IMR-90 (cell line): Measurements from ENCODE around the gene VPS33B. TPM values are rescaled to one million over a fixed set of nuclear protein-coding genes. Genes with fewer than 3 reads are reported as not detected.

Source experiments
- ATAC-seq: fragments of 200-7000 bp; cut with Tn5 transposase; 2 replicates; pipeline ENCODE4 v1.9.1; 2020; ENCODE audit warnings: low read depth, mild to moderate bottlenecking, moderate library complexity
- BruUV-seq: library from RNA; stranded (reverse); fragments of 400-500 nt; replicated peaks from 2 replicates; lab custom pipeline; 2021; lab: Mats Ljungman, UMichigan
- CTCF ChIA-PET: fragments of 300-600 bp; formaldehyde crosslinking; extraction: SDS; loops from one replicate; lab custom pipeline; 2021; ENCODE audit warnings: antibody characterized with exemption; lab: Yijun Ruan, JAX
- POLR2A ChIA-PET: fragments of 300-600 bp; sonication (Branson Sonifier 250); formaldehyde crosslinking; loops from one replicate; lab custom pipeline; 2022; ENCODE audit warnings: antibody characterized with exemption; ENCODE audit not compliant: unreplicated experiment; lab: Charles Lee
- DNase-seq: peaks from one replicate; pipeline ENCODE4 v3.0.0; 2013
- H2AFZ ChIP-seq: replicated peaks from 2 replicates; pipeline ENCODE3; 2013; ENCODE audit warnings: low read length, mild to moderate bottlenecking; ENCODE audit not compliant: poor library complexity
- H2AK5ac ChIP-seq: 2 replicates; pipeline ENCODE4 v1.6.1; 2013; ENCODE audit warnings: low read depth, low read length, inconsistent platforms
- H2AK9ac ChIP-seq: replicated peaks from 2 replicates; pipeline ENCODE3; 2013; ENCODE audit warnings: mild to moderate bottlenecking, low read depth, low read length, moderate library complexity; ENCODE audit not compliant: poor library complexity
- H2BK120ac ChIP-seq: 2 replicates; pipeline ENCODE4 v1.6.1; 2013; ENCODE audit warnings: low read depth, low read length, inconsistent platforms
- H2BK15ac ChIP-seq: 3 replicates; pipeline ENCODE4 v1.6.1; 2013; ENCODE audit warnings: low read depth, low read length, inconsistent platforms
- H2BK20ac ChIP-seq: 2 replicates; pipeline ENCODE4 v1.6.1; 2013; ENCODE audit warnings: low read depth, mild to moderate bottlenecking, inconsistent platforms, low read length, moderate library complexity
- H2BK5ac ChIP-seq: 2 replicates; pipeline ENCODE4 v1.6.1; 2013; ENCODE audit warnings: mild to moderate bottlenecking, low read depth, low read length, inconsistent platforms; ENCODE audit not compliant: poor library complexity, severe bottlenecking
- H3K14ac ChIP-seq: replicated peaks from 2 replicates; pipeline ENCODE4 v1.6.1; 2013; ENCODE audit warnings: low read depth, low read length, inconsistent platforms
- H3K18ac ChIP-seq: 2 replicates; pipeline ENCODE4 v1.6.1; 2013; ENCODE audit warnings: low read depth, low read length, control low read depth
- H3K23ac ChIP-seq: 2 replicates; pipeline ENCODE4 v1.6.1; 2013; ENCODE audit warnings: low read depth, low read length, inconsistent platforms
- H3K27ac ChIP-seq: 2 replicates; pipeline ENCODE4 v1.5.1; 2013; ENCODE audit warnings: mild to moderate bottlenecking, control low read depth, low read length; ENCODE audit not compliant: insufficient read depth
- H3K27me3 ChIP-seq: 2 replicates; pipeline ENCODE4 v1.6.1; 2013; ENCODE audit warnings: low read length; ENCODE audit not compliant: control insufficient read depth, insufficient read depth
- H3K36me3 ChIP-seq: 2 replicates; pipeline ENCODE4 v1.6.1; 2013; ENCODE audit warnings: low read length, mixed read lengths; ENCODE audit not compliant: control insufficient read depth, insufficient read depth
- H3K4ac ChIP-seq: 2 replicates; pipeline ENCODE4 v1.6.1; 2013; ENCODE audit warnings: low read depth, low read length, inconsistent platforms
- H3K4me1 ChIP-seq: 2 replicates; pipeline ENCODE4 v1.6.1; 2013; ENCODE audit warnings: low read length, mixed read lengths; ENCODE audit not compliant: control insufficient read depth, insufficient read depth
- H3K4me2 ChIP-seq: 2 replicates; pipeline ENCODE4 v1.6.1; 2013; ENCODE audit warnings: low read depth, mild to moderate bottlenecking, control low read depth, low read length, moderate library complexity
- H3K4me3 ChIP-seq: 2 replicates; pipeline ENCODE4 v1.5.1; 2013; ENCODE audit warnings: low read depth, mild to moderate bottlenecking, control low read depth, low read length, moderate library complexity; ENCODE audit not compliant: insufficient read depth
- H3K56ac ChIP-seq: 2 replicates; pipeline ENCODE4 v1.6.1; 2013; ENCODE audit warnings: low read length, inconsistent platforms; ENCODE audit not compliant: insufficient read depth; ENCODE audit errors: extremely low read depth
- H3K79me1 ChIP-seq, 2 experiments: 2 replicates each; pipeline ENCODE4 v1.6.1; 2013; ENCODE audit warnings: low read length in 2 of 2, inconsistent platforms in 1 of 2, low read depth in 1 of 2
- H3K9ac ChIP-seq: 2 replicates; pipeline ENCODE4 v1.6.1; 2013; ENCODE audit warnings: low read depth, low read length, control low read depth
- H3K9me1 ChIP-seq: 2 replicates; pipeline ENCODE4 v1.6.1; 2013; ENCODE audit warnings: low read length, inconsistent platforms; ENCODE audit not compliant: insufficient read depth
- H3K9me3 ChIP-seq: 2 replicates; pipeline ENCODE4 v1.6.1; 2013; ENCODE audit warnings: low read length; ENCODE audit not compliant: control insufficient read depth, insufficient read depth
- H4K20me1 ChIP-seq: 2 replicates; pipeline ENCODE4 v1.6.1; 2013; ENCODE audit warnings: low read length, inconsistent platforms; ENCODE audit not compliant: insufficient read depth
- H4K5ac ChIP-seq: 2 replicates; pipeline ENCODE4 v1.6.1; 2013; ENCODE audit warnings: mild to moderate bottlenecking, low read depth, low read length, control low read depth
- H4K8ac ChIP-seq, 2 experiments: 2 replicates each; pipeline ENCODE4 v1.6.1; 2013; ENCODE audit warnings: low read depth in 2 of 2, low read length in 2 of 2, control low read depth in 1 of 2, inconsistent platforms in 1 of 2
- H4K91ac ChIP-seq: 2 replicates; pipeline ENCODE4 v1.6.1; 2013; ENCODE audit warnings: low read depth, low read length, inconsistent platforms; ENCODE audit not compliant: insufficient read depth
- CEBPB ChIP-seq: IDR thresholded peaks from 2 replicates; pipeline ENCODE4 v1.6.1; 2012; ENCODE audit warnings: low read depth, low read length, improper control_type of control experiment
- CHD1 ChIP-seq: IDR thresholded peaks from 2 replicates; pipeline ENCODE4 v1.6.1; 2012; ENCODE audit warnings: low read depth, low read length, improper control_type of control experiment
- FOS ChIP-seq: fragments of 150-350 bp; IDR thresholded peaks from 2 replicates; pipeline ENCODE4 v1.6.1; 2016; ENCODE audit warnings: low read depth, low read length
- MAFK ChIP-seq: IDR thresholded peaks from 2 replicates; pipeline ENCODE4 v1.6.1; 2012; ENCODE audit warnings: low read depth, low read length, improper control_type of control experiment
- MAZ ChIP-seq: IDR thresholded peaks from 2 replicates; pipeline ENCODE4 v1.6.1; 2012; ENCODE audit warnings: low read depth, mild to moderate bottlenecking, low read length, improper control_type of control experiment, moderate library complexity, borderline replicate concordance
- MXI1 ChIP-seq: IDR thresholded peaks from 2 replicates; pipeline ENCODE4 v1.6.1; 2012; ENCODE audit warnings: low read depth, mild to moderate bottlenecking, low read length, moderate library complexity, borderline replicate concordance
- NFE2L2 ChIP-seq: fragments of 150-350 bp; IDR thresholded peaks from 2 replicates; pipeline ENCODE4 v1.6.1; 2016; ENCODE audit warnings: low read depth, mild to moderate bottlenecking, low read length
- RAD21 ChIP-seq: IDR thresholded peaks from 2 replicates; pipeline ENCODE4 v1.6.1; 2012; ENCODE audit warnings: low read length, improper control_type of control experiment
- RCOR1 ChIP-seq: IDR thresholded peaks from 2 replicates; pipeline ENCODE4 v1.6.1; 2012; ENCODE audit warnings: mild to moderate bottlenecking, low read length, improper control_type of control experiment; ENCODE audit not compliant: insufficient replicate concordance
- RFX5 ChIP-seq: IDR thresholded peaks from 2 replicates; pipeline ENCODE4 v1.8.0; 2012; ENCODE audit warnings: low read depth, mild to moderate bottlenecking, low read length, moderate library complexity
- SMC3 ChIP-seq: fragments of 150-350 bp; IDR thresholded peaks from 2 replicates; pipeline ENCODE4 v1.6.1; 2016; ENCODE audit warnings: low read depth, mild to moderate bottlenecking, antibody characterized with exemption, low read length, moderate library complexity
- WGBS, 2 experiments: methylation state at CpG; one replicate each; pipeline versions ENCODE4 v1.1.5 to v1.1.7; 2013; ENCODE audit warnings: missing lambda C conversion rate in 2 of 2; ENCODE audit not compliant: insufficient read length in 1 of 2; ENCODE audit errors: extremely low coverage in 2 of 2; 5-methylcytosine and 5-hydroxymethylcytosine counted together
- dilution Hi-C: fragments of 300-500 bp; cut with HindIII; formaldehyde crosslinking; loops from one replicate; pipeline ENCODE4 v1.14.3; 2018; ENCODE audit warnings: low sequenced_read_pairs; ENCODE audit not compliant: unreplicated experiment
- in situ Hi-C: fragments of 300-500 bp; cut with MboI; formaldehyde crosslinking; loops from 3 replicates; pipeline ENCODE4 v1.14.3; 2019; ENCODE audit warnings: low sequenced_read_pairs, inconsistent platforms, mixed read lengths
- intact Hi-C: fragments of 100-400 bp; cut with micrococcal nuclease; formaldehyde crosslinking; loops from 2 replicates; pipeline ENCODE4 v1.10.0; 2022
- polyA plus RNA-seq, 3 experiments: library from polyadenylated mRNA; depleted of rRNA; stranded (reverse); fragments of >200 nt; gene quantifications; 2 replicates each; pipeline ENCODE4 v1.2.3, GENCODE V29; 2012; ENCODE audit warnings: low replicate concordance in 1 of 3
- total RNA-seq: library from RNA; depleted of rRNA; stranded (reverse); fragments of >200 nt; gene quantifications from 2 replicates; pipeline ENCODE4 v1.2.3, GENCODE V29; 2012
- TF ChIP-seq, protein P1 (sequence below): fragments of 150-350 bp; IDR thresholded peaks from 2 replicates; pipeline ENCODE4 v1.6.1; 2016; ENCODE audit warnings: low read depth, mild to moderate bottlenecking, low read length, moderate library complexity, borderline replicate concordance

VPS33B gene
- total and polyA plus RNA-seq, 2 of the 4 experiments (the other 2 are of a cell fraction): 9.0 to 11.3 TPM

DNA sequence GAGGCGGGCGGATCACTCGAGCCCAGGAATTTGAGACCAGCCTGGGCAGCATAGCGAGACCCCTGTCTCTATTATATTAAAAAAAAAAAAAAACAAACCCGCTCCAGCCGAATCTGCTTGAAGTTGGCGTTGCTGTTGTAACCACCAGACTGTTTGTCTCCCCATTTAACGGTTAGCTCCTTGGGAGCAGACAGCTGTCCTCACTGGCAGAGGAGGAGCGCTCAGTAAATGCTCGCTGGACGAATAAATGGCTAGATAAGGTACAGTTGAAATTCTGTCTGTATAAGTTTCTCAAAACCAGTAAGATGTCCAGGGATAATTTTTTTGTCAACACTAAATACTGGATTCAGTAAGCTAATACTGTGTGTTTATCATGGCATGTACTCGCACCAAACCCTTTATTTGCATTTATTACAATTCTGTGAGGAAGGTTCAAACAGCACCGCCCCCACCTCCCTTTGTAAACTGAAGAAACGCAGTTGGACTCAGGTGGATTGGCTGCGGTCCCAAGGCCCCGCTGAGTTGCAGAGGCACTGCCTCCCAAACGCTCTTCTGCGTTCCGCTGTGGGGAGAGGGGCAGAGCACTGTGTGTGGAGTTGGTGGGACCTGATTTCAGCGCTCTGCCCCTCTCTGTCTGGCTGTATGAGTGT, 66.6 kb downstream of the VPS33B start (continued):
- TF ChIP-seq RCOR1: no peak

DNA sequence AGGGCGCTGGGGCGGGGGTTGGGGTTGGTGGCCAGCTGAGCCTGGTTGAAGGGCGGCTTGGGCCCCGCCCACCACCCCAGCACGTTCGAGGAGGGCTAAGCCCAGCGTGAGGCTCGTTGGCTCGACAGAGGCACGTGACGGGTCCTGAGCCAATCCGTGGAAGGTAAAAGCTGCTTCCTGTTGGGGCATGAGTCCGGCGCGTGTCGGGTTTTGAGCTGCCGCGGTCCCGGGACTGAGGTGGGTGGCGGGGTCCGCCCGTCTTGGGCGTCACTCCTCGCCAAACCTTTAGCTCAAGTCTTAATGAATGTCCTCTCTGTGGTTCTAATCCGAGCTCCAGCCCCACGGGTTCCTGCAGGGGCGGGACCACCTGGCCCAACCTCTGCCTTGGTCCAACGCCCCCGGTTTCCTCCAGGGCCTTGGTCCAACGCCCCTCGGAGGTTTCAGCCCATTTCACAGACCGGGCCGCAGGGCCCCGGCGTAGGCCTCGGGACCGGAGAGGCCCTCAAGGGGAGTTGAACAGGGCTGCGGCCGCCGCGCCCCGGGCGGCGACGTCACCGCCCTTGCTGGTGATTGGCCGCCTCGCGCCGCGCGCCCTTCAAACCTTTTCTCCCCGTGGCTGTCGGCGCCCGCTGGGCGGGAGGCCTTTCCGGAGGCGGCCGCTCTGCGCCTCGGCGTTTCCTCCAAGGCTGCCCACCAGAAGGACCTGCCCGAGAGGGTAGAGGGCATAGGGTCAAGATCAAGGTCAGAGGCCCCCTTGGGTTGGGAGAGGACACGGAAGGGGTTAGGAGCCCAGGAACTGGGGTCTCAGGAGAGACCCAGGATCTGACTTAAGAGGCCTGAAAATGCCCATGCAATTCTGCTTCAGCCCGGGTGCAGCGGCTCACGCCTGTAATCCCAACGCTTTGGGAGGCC, 67.4 kb downstream of the VPS33B start, which contains the start of gene RCCD1:
RCCD1 (plus strand) TSS at position 173 of the 912 bp plus-strand sequence. CDS start 1,851 bp downstream, outside the sequence.
- peak within 1 kb of the TSS; percentile 50 for H3K9ac ChIP-seq
- no peak within 1 kb of the TSS for H2BK20ac ChIP-seq
- peaks cover 6% of the 10 kb centered on the region for H3K4me1 ChIP-seq
- peak within 1 kb of the TSS; percentile 73 for H4K91ac ChIP-seq
- WGBS, 2 experiments: 2% methylated on average over 36 of the region's 69 CpGs; no CpG with 5 or more reads in 1 of the 2 experiments
- H4K8ac ChIP-seq: peak within 1 kb of the TSS; percentile 68 to 90
- peaks cover 6 to 27% of the 10 kb centered on the region in 2 experiments; a peak in 3 of 4 replicates for H3K79me1 ChIP-seq
- H2BK120ac ChIP-seq: peak within 1 kb of the TSS; percentile 35; the same call in 1 of the 2 replicates
- H3K27me3 ChIP-seq: no peaks in the 10 kb centered on the region
- peaks cover 32% of the 10 kb centered on the region for H3K36me3 ChIP-seq
- dilution Hi-C loops: no loop called here
- H3K18ac ChIP-seq: peak within 1 kb of the TSS; percentile 7; the same call in 1 of the 2 replicates
- peak within 1 kb of the TSS; percentile 95 for H2AFZ ChIP-seq
- DNase-seq (peak; percentile 93), ATAC-seq (peak; percentile 88)
- H3K23ac ChIP-seq: peak within 1 kb of the TSS; percentile 66
- H2AK9ac ChIP-seq: peak within 1 kb of the TSS; percentile 91
- H3K56ac ChIP-seq: peak within 1 kb of the TSS; percentile 64; the same call in 1 of the 2 replicates
- H3K4me2 ChIP-seq: peak within 1 kb of the TSS; percentile 87
- in situ Hi-C loops: loop anchor here (10.0 kb wide), 1 partner anchor 320 kb away; no protein-coding TSS in a partner anchor
- peak within 1 kb of the TSS; percentile 85 for H3K4ac ChIP-seq
- no peaks in the 10 kb centered on the region for H4K20me1 ChIP-seq
- no peaks in the 10 kb centered on the region for H3K9me3 ChIP-seq
- no TSS peak for BruUV-seq
- H2BK5ac ChIP-seq: peak within 1 kb of the TSS; percentile 30
- H2BK15ac ChIP-seq: no peak within 1 kb of the TSS
- no peak within 1 kb of the TSS for H4K5ac ChIP-seq
- peak within 1 kb of the TSS; percentile 54 for H3K27ac ChIP-seq
- peak within 1 kb of the TSS; percentile 69 for H3K4me3 ChIP-seq
- no peaks in the 10 kb centered on the region for H3K9me1 ChIP-seq
- CTCF ChIA-PET: interaction anchor here (1.0 to 2.2 kb wide), 3 partner anchors 11 to 33 kb away, joined by 3 to 6 read pairs (median 5); no protein-coding TSS in a partner anchor
- H3K14ac ChIP-seq: peak within 1 kb of the TSS; percentile 86
- intact Hi-C loops: no loop called here
- no peak within 1 kb of the TSS for H2AK5ac ChIP-seq
- POLR2A ChIA-PET: interaction anchor here (1.0 kb wide), 1 partner anchor 9 kb away, joined by 4 read pairs; no protein-coding TSS in a partner anchor
- TF ChIP-seq, protein P1, sequence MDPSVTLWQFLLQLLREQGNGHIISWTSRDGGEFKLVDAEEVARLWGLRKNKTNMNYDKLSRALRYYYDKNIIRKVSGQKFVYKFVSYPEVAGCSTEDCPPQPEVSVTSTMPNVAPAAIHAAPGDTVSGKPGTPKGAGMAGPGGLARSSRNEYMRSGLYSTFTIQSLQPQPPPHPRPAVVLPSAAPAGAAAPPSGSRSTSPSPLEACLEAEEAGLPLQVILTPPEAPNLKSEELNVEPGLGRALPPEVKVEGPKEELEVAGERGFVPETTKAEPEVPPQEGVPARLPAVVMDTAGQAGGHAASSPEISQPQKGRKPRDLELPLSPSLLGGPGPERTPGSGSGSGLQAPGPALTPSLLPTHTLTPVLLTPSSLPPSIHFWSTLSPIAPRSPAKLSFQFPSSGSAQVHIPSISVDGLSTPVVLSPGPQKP: no peak
- TF ChIP-seq SMC3 (no peak), CHD1 (no peak), NFE2L2 (no peak), MAFK (no peak), FOS (no peak), MXI1 (peak; percentile 91), MAZ (peak; percentile 35; the same call in 1 of the 2 replicates), CEBPB (no peak), RFX5 (no peak), RAD21 (no peak), RCOR1 (peak; percentile 56)
